ENCODE measurements around the gene TEX11.

DNA sequence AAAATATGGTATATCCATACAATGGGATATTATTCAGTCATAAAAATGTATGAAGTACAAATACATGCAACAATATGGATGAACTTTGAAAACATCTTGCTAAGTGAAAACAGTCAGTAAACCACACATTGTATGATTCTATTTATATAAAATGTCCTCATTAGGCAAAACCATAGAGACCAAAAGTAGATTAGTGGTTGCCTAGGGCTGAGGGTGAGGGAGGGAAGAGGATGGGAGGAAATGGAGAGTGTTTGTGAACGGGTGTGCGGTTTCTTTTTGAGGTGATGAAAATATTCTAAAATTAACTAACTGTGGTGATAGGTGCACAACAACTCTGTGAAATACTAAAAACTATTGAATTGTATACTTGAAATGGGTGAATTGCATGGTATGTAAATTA is 29.6 kb downstream of the TEX11 start:
- TF ChIP-seq, protein P1, sequence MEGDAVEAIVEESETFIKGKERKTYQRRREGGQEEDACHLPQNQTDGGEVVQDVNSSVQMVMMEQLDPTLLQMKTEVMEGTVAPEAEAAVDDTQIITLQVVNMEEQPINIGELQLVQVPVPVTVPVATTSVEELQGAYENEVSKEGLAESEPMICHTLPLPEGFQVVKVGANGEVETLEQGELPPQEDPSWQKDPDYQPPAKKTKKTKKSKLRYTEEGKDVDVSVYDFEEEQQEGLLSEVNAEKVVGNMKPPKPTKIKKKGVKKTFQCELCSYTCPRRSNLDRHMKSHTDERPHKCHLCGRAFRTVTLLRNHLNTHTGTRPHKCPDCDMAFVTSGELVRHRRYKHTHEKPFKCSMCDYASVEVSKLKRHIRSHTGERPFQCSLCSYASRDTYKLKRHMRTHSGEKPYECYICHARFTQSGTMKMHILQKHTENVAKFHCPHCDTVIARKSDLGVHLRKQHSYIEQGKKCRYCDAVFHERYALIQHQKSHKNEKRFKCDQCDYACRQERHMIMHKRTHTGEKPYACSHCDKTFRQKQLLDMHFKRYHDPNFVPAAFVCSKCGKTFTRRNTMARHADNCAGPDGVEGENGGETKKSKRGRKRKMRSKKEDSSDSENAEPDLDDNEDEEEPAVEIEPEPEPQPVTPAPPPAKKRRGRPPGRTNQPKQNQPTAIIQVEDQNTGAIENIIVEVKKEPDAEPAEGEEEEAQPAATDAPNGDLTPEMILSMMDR (IDR thresholded peaks at IDR 0.05) = no peak
- TF ChIP-seq POLR2AphosphoS5 (IDR thresholded peaks at IDR 0.05) (no peak), EP300 (IDR thresholded peaks at IDR 0.05) (no peak), POLR2A (IDR thresholded peaks at IDR 0.05; ENCODE audit: low read depth) (no peak)

Measured in esophagus muscularis mucosa (tissue), 4 donors.